Breast epithelium (tissue), 3 donors: ENCODE measurements around the gene ABCF1.

Experiments used
- POLR2A ChIP-seq: fragments of 450-650 bp; IDR thresholded peaks from one replicate; pipeline ENCODE4 v1.6.1; 2016; ENCODE audit warnings: antibody characterized with exemption, mild to moderate bottlenecking, moderate library complexity
- TF ChIP-seq, protein P1 (sequence below), 3 donors: fragments of 450-650 bp; IDR thresholded peaks; one replicate each; pipeline ENCODE4 v1.5.1; 2016 to 2017; ENCODE audit warnings: antibody characterized with exemption in 3 of 3, mild to moderate bottlenecking in 3 of 3, moderate library complexity in 3 of 3

DNA sequence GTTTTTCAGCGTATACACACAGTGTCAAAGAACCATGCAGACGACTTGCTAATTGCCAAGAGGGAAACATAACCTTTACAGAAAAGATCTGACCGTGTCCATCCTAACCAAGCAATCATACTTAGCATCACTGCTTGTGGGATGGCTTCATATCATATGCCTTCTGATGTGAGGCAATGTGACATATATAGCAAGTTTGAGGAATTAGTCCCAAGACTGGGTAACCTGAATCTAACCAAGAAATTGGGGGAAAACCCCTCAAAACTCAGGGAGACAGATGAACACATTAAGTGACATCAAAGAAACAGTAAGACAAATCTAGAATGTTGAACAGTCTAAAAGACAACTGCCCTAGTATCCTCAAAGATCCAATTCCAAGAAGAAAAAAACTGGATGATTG is 33.3 kb upstream of the ABCF1 start:
- TF ChIP-seq, protein P1, sequence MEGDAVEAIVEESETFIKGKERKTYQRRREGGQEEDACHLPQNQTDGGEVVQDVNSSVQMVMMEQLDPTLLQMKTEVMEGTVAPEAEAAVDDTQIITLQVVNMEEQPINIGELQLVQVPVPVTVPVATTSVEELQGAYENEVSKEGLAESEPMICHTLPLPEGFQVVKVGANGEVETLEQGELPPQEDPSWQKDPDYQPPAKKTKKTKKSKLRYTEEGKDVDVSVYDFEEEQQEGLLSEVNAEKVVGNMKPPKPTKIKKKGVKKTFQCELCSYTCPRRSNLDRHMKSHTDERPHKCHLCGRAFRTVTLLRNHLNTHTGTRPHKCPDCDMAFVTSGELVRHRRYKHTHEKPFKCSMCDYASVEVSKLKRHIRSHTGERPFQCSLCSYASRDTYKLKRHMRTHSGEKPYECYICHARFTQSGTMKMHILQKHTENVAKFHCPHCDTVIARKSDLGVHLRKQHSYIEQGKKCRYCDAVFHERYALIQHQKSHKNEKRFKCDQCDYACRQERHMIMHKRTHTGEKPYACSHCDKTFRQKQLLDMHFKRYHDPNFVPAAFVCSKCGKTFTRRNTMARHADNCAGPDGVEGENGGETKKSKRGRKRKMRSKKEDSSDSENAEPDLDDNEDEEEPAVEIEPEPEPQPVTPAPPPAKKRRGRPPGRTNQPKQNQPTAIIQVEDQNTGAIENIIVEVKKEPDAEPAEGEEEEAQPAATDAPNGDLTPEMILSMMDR (IDR thresholded peaks at IDR 0.05) = no peak
- TF ChIP-seq POLR2A = no peak
